Measurements from ENCODE around the gene TUT7.
"Not testable (repeated sequence)": the region's sequence is repeated elsewhere in the genome, so short reads cannot be mapped to it uniquely, and the experiment has no call there.

TUT7 gene

GRCh38 chr9:86303316-86303975 is 50.8 kb downstream of the TUT7 start:
- DNase-seq (ENCODE audit: extremely low read depth in 1 of 2, low read depth in 1 of 2): no peak

- DNase-seq (ENCODE audit: extremely low read depth in 1 of 2, low read depth in 1 of 2): no peak
Measured at GRCh38 chr9:86301686-86302085, 52.5 kb downstream of the TUT7 start.

GRCh38 chr9:86300701-86301100 is 53.5 kb downstream of the TUT7 start:
- no peak for DNase-seq (ENCODE audit: extremely low read depth in 1 of 2, low read depth in 1 of 2)

GRCh38 chr9:86298873-86299272 is 55.3 kb downstream of the TUT7 start:
- no peak for DNase-seq (ENCODE audit: extremely low read depth in 1 of 2, low read depth in 1 of 2)

- DNase-seq (ENCODE audit: extremely low read depth in 1 of 2, low read depth in 1 of 2): not testable (repeated sequence)
Measured at GRCh38 chr9:86290341-86290740, 63.9 kb downstream of the TUT7 start.

GRCh38 chr9:86288499-86289198 is 65.6 kb downstream of the TUT7 start:
- DNase-seq (ENCODE audit: extremely low read depth in 1 of 2, low read depth in 1 of 2): no peak

GRCh38 chr9:86287013-86287412 is 67.2 kb downstream of the TUT7 start:
- DNase-seq (ENCODE audit: extremely low read depth in 1 of 2, low read depth in 1 of 2): no peak

- no peak for DNase-seq (ENCODE audit: extremely low read depth in 1 of 2, low read depth in 1 of 2)
Measured at GRCh38 chr9:86286278-86286677, 67.9 kb downstream of the TUT7 start.

- no peak for DNase-seq (ENCODE audit: extremely low read depth in 1 of 2, low read depth in 1 of 2)
Measured at GRCh38 chr9:86285261-86285660, 68.9 kb downstream of the TUT7 start.

- DNase-seq (ENCODE audit: extremely low read depth in 1 of 2, low read depth in 1 of 2): no peak
Measured at GRCh38 chr9:86282979-86283535, 71.2 kb downstream of the TUT7 start.

- peak; percentile 98 to 99 for DNase-seq (ENCODE audit: extremely low read depth in 1 of 2, low read depth in 1 of 2)
Measured at GRCh38 chr9:86282077-86282978, 71.9 kb downstream of the TUT7 start, which contains the start of gene ISCA1. Gene ISCA1, minus strand, starts transcription at chr9:86282538. Its CDS starts 80 bp downstream, at chr9:86282458.

- DNase-seq (ENCODE audit: extremely low read depth in 1 of 2, low read depth in 1 of 2): no peak
Measured at GRCh38 chr9:86281593-86282076, 72.6 kb downstream of the TUT7 start.

GRCh38 chr9:86280580-86280979 is 73.6 kb downstream of the TUT7 start:
- DNase-seq (ENCODE audit: extremely low read depth in 1 of 2, low read depth in 1 of 2): no peak

- DNase-seq (ENCODE audit: extremely low read depth in 1 of 2, low read depth in 1 of 2): no peak
Measured at GRCh38 chr9:86279839-86280238, 74.4 kb downstream of the TUT7 start.

- DNase-seq (ENCODE audit: extremely low read depth in 1 of 2, low read depth in 1 of 2): no peak
Measured at GRCh38 chr9:86277072-86277471, 77.1 kb downstream of the TUT7 start.

GRCh38 chr9:86275962-86276361 is 78.2 kb downstream of the TUT7 start:
- DNase-seq (ENCODE audit: extremely low read depth in 1 of 2, low read depth in 1 of 2): no peak

- no peak for DNase-seq (ENCODE audit: extremely low read depth in 1 of 2, low read depth in 1 of 2)
Measured at GRCh38 chr9:86274821-86275643, 79.2 kb downstream of the TUT7 start.

- no peak for DNase-seq (ENCODE audit: extremely low read depth in 1 of 2, low read depth in 1 of 2)
Measured at GRCh38 chr9:86272221-86272620, 82.0 kb downstream of the TUT7 start.

GRCh38 chr9:86263876-86264275 is 90.3 kb downstream of the TUT7 start:
- DNase-seq (ENCODE audit: extremely low read depth in 1 of 2, low read depth in 1 of 2): no peak

GRCh38 chr9:86262492-86262891 is 91.7 kb downstream of the TUT7 start:
- DNase-seq (ENCODE audit: extremely low read depth in 1 of 2, low read depth in 1 of 2): no peak

Data from activated CD8-positive, alpha-beta memory T cell treated with anti-CD3 and anti-CD28 coated beads for 1 hour (primary cell).